Ectodermal cell (in vitro differentiated cells): Measurements from ENCODE around the gene AMIGO3.

Experiments used
- H3K27ac ChIP-seq: 2 replicates; pipeline ENCODE4 v1.7.0; 2013; ENCODE audit warnings: mild to moderate bottlenecking, low read depth, low read length; ENCODE audit not compliant: insufficient read depth, poor library complexity, severe bottlenecking
- H3K27me3 ChIP-seq: 2 replicates; pipeline ENCODE4 v1.7.0; 2013; ENCODE audit warnings: mild to moderate bottlenecking, low read length; ENCODE audit not compliant: insufficient read depth, control insufficient read depth, poor library complexity, severe bottlenecking
- H3K36me3 ChIP-seq: one replicate; pipeline ENCODE4 v1.7.0; 2013; ENCODE audit warnings: low read length; ENCODE audit not compliant: control insufficient read depth, insufficient read depth
- H3K4me1 ChIP-seq: one replicate; pipeline ENCODE4 v1.7.0; 2013; ENCODE audit warnings: low read length; ENCODE audit not compliant: control insufficient read depth, insufficient read depth
- H3K4me3 ChIP-seq: 2 replicates; pipeline ENCODE4 v1.7.0; 2013; ENCODE audit warnings: low read depth, low read length, control low read depth; ENCODE audit not compliant: insufficient read depth
- H3K9me3 ChIP-seq: 2 replicates; pipeline ENCODE4 v1.7.0; 2013; ENCODE audit warnings: mild to moderate bottlenecking, low read length, moderate library complexity; ENCODE audit not compliant: control insufficient read depth
- WGBS, 2 experiments: methylation state at CpG; one replicate each; pipeline ENCODE4 v1.1.7; 2013; ENCODE audit warnings: missing lambda C conversion rate in 2 of 2; 5-methylcytosine and 5-hydroxymethylcytosine counted together

The AMIGO3 gene

GRCh38 chr3:49747792-49748480 is 28.5 kb upstream of the AMIGO3 start:
- WGBS, 2 experiments: 95% methylated on average over 13 of the region's 13 CpGs
- Histone ChIP-seq H3K27me3 (no peaks in the 10 kb centered on the region), H3K4me3 (no peak overlapping the region), H3K4me1 (no peaks in the 10 kb centered on the region), H3K27ac (peak overlapping the region; percentile 54), H3K9me3 (no peaks in the 10 kb centered on the region), H3K36me3 (no peaks in the 10 kb centered on the region)

GRCh38 chr3:49745986-49746385 is 26.5 kb upstream of the AMIGO3 start:
- Histone ChIP-seq H3K4me1 (no peaks in the 10 kb centered on the region), H3K4me3 (no peak overlapping the region), H3K36me3 (no peaks in the 10 kb centered on the region), H3K27me3 (no peaks in the 10 kb centered on the region), H3K9me3 (no peaks in the 10 kb centered on the region), H3K27ac (no peak overlapping the region)
- WGBS, 2 experiments: 83 to 98% methylated on average over 1 to 2 of the region's 2 CpGs

- Histone ChIP-seq H3K4me1 (no peaks in the 10 kb centered on the region), H3K27me3 (no peaks in the 10 kb centered on the region), H3K9me3 (no peaks in the 10 kb centered on the region), H3K36me3 (peaks cover 19% of the 10 kb centered on the region), H3K4me3 (no peak overlapping the region), H3K27ac (no peak overlapping the region)
Observed at GRCh38 chr3:49740427-49740826, 20.9 kb upstream of the AMIGO3 start.

DNA sequence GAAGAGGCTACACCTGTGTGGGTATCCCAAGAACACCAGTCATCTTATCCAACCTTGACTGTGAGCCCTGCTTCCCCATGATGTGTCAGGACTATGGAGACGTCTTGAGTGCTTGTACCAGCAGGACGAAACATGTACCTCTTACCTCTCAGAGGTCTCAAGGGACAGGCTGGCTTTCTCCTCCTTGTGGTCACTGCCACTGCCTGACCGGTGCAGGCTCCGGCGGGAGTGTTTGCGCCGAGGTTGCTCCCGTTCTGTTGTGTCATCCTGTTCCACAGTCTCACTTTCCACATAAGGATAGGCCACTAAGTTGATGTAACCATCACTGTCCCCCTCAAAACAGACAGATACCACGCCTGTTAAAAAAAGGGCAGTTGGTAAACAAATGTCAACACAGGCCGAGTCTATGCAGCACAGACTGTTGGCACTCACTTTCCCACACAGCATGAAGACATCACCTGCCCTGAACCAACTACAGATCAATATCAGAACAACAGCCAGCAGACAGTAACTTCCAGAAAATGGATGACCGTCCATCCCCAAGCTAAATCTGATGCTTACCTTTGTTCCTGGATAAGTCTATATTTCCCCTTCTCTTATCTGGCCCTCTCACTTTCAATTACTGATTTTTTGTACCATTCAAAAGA is 18.7 kb upstream of the AMIGO3 start:
- 95 to 96% methylated on average over 11 of the region's 11 CpGs for WGBS, 2 experiments
- no peaks in the 10 kb centered on the region for H3K4me1 ChIP-seq
- no peak overlapping the region for H3K27ac ChIP-seq
- no peaks in the 10 kb centered on the region for H3K27me3 ChIP-seq
- no peaks in the 10 kb centered on the region for H3K9me3 ChIP-seq
- peaks cover 20% of the 10 kb centered on the region for H3K36me3 ChIP-seq
- H3K4me3 ChIP-seq: no peak overlapping the region

DNA sequence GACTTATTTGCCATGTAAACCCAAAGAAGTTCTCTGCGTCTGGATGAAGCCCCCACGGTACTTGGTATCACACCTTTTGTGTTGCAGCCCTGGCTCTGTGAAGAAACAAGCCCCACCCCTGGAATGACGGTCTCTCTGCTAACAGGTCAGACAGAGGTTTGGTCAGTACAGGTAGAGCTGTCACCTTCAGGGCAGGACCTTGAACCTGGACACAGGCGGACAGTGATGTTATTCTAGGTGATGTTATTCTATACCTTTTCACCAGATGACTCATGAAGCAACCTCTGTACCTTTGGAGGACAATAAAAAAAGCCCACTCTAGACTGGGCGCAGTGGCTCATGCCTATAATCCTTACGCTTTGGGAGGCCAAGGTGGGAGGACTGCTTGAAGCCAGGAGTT is 15.3 kb upstream of the AMIGO3 start:
- H3K36me3 ChIP-seq: peaks cover 35% of the 10 kb centered on the region
- H3K4me1 ChIP-seq: no peaks in the 10 kb centered on the region
- H3K4me3 ChIP-seq: no peak overlapping the region
- no peaks in the 10 kb centered on the region for H3K27me3 ChIP-seq
- H3K9me3 ChIP-seq: no peaks in the 10 kb centered on the region
- H3K27ac ChIP-seq: no peak overlapping the region
- 96 to 99% methylated on average over 6 of the region's 6 CpGs for WGBS, 2 experiments

GRCh38 chr3:49733551-49733950 is 14.1 kb upstream of the AMIGO3 start:
- WGBS, 2 experiments: 96 to 100% methylated on average over 1 of the region's 1 CpG
- no peak overlapping the region for H3K27ac ChIP-seq
- peaks cover 33% of the 10 kb centered on the region for H3K36me3 ChIP-seq
- H3K27me3 ChIP-seq: no peaks in the 10 kb centered on the region
- no peak overlapping the region for H3K4me3 ChIP-seq
- H3K9me3 ChIP-seq: no peaks in the 10 kb centered on the region
- no peaks in the 10 kb centered on the region for H3K4me1 ChIP-seq

- Histone ChIP-seq H3K4me3 (no peak overlapping the region), H3K36me3 (peaks cover 30% of the 10 kb centered on the region), H3K4me1 (no peaks in the 10 kb centered on the region), H3K27me3 (no peaks in the 10 kb centered on the region), H3K9me3 (no peaks in the 10 kb centered on the region), H3K27ac (no peak overlapping the region)
- 94 to 95% methylated on average over 11 of the region's 11 CpGs for WGBS, 2 experiments
Observed at GRCh38 chr3:49732597-49732996, 13.1 kb upstream of the AMIGO3 start.

DNA sequence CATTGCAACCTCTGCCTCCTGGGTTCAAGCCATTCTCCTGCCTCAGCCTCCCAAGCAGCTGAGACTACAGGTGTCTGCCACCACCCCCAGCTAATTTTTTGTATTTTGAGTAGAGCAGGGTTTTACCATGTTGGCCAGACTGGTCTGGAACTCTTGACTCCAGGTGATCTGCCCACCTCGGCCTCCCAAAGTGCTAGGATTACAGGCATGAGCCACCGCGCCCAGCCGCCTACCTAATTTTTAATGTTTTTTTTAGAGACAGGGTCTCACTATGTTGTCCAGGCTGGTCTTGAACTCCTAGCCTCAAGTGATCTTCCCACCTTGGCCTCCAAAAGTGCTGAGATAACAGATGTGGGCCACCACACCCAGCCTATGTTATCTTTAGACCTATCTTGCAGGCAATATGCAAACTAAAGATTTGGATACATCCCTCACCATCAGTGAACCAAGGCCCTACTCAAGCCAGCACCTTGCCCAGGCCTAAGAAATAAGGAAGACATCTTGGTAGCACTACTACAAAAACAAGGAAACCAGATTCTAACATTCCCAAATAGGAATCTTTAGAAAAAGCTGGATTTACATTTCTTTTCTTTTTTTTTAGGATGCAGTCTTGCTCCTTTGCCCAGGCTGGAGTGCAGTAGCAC is 10.6 kb upstream of the AMIGO3 start:
- Histone ChIP-seq H3K4me3 (no peak overlapping the region), H3K27ac (no peak overlapping the region), H3K36me3 (peaks cover 27% of the 10 kb centered on the region), H3K27me3 (no peaks in the 10 kb centered on the region), H3K4me1 (no peaks in the 10 kb centered on the region), H3K9me3 (no peaks in the 10 kb centered on the region)
- WGBS, 2 experiments: 93 to 94% methylated on average over 4 of the region's 4 CpGs

DNA sequence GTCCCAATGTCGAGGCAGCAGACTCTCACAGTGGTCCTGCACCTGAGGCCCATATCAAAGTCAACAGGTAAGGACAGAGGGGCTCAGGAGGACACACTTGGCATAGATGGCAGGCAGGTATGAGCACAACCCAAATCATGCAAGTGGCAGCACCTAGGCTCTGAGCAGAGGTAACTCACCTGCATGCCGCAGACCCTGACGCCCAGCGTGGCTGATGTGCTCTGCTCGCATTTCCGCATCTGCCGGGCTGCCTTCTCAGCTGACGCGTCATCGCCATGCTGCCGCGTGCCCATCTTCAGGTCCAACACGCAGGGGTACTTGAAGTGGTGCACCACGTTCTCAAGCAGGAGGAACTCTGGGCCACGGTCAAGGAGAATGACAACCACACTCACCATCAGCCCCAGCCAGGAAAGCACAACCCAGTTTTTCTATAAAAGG is 8.5 kb upstream of the AMIGO3 start:
- Histone ChIP-seq H3K4me3 (no peak overlapping the region), H3K9me3 (no peaks in the 10 kb centered on the region), H3K36me3 (peaks cover 23% of the 10 kb centered on the region), H3K4me1 (peaks cover 3% of the 10 kb centered on the region), H3K27me3 (no peaks in the 10 kb centered on the region), H3K27ac (no peak overlapping the region)
- WGBS, 2 experiments: 97% methylated on average over 15 of the region's 15 CpGs

DNA sequence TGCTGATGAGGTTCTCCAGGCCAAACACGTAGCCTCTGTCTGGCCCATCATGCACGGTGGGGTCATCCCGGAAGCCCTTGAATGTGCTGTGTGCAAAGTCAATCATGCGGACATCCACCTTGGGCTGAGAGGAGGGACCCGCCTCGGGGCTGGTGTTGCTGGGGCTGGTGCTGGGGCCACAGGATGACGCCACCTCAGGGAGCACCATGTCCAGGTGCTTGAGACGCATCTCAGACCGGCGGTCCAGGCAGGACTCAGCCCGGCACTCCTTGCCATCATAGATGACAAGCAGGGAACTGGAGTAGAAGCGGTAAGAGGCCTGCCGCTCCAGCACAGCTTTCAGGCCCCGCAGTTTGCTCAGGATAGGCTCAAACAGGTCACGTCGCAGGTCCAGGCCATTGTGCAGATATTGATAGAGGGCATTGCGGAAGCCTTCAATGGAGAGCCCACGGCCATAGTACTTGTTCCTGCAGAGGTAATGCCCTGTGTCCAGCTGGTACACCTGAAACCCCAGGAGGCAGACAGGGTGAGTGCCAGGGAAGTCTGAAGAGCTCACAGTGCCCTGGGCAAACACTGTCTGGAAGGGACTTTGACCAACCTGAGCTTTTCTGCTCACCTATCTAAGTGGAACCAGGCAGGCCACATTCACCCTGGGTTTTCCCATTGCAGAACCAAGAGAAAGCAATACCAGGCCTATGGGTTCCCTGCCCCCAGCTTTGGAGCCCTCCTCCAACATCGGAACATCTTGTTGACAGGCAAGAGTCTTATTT is 7.9 kb upstream of the AMIGO3 start:
- 96 to 97% methylated on average over 19 of the region's 19 CpGs for WGBS, 2 experiments
- no peaks in the 10 kb centered on the region for H3K27me3 ChIP-seq
- no peak overlapping the region for H3K4me3 ChIP-seq
- H3K9me3 ChIP-seq: no peaks in the 10 kb centered on the region
- no peak overlapping the region for H3K27ac ChIP-seq
- peaks cover 22% of the 10 kb centered on the region for H3K36me3 ChIP-seq
- H3K4me1 ChIP-seq: peaks cover 6% of the 10 kb centered on the region
